Breast epithelium (tissue), 4 donors: Measurements from ENCODE around the gene TXNL4A. TPM values are rescaled to one million over a fixed set of nuclear protein-coding genes. Genes with fewer than 3 reads are reported as not detected.

Experiments used
- DNase-seq, 2 donors: peaks; one replicate each; pipeline ENCODE4 v3.0.0-alpha.2; 2019; ENCODE audit warnings: low spot score in 2 of 2
- H3K27ac ChIP-seq, 2 donors: fragments of 200-600 bp; sonication (generic) in 1 of 2; one replicate each; pipeline ENCODE4 v1.5.1; 2016 to 2019; ENCODE audit warnings: mild to moderate bottlenecking in 1 of 2
- H3K27me3 ChIP-seq, 2 donors: fragments of 200-600 bp; sonication (generic) in 1 of 2; one replicate each; pipeline versions ENCODE4 v1.5.1 to v1.6.0; 2017 to 2019; ENCODE audit warnings: control low read depth in 1 of 2, mild to moderate bottlenecking in 1 of 2
- H3K36me3 ChIP-seq: fragments of 200-600 bp; one replicate; pipeline ENCODE4 v1.5.1; 2019
- H3K4me1 ChIP-seq, 2 donors: fragments of 200-600 bp; sonication (generic); one replicate each; pipeline ENCODE4 v1.5.1; 2016 to 2019; ENCODE audit warnings: control low read depth in 1 of 2
- H3K4me3 ChIP-seq, 3 donors: fragments of 200-600 bp; sonication (generic); 1 replicate in 2 of 3; 2 replicates in 1 of 3; pipeline ENCODE4 v1.5.1; 2016 to 2019; ENCODE audit warnings: mild to moderate bottlenecking in 3 of 3, moderate library complexity in 2 of 3
- H3K9me3 ChIP-seq, 2 donors: fragments of 200-600 bp; sonication (generic) in 1 of 2; one replicate each; pipeline ENCODE4 v1.5.1; 2016 to 2019; ENCODE audit warnings: control low read depth in 1 of 2
- POLR2A ChIP-seq: fragments of 450-650 bp; IDR thresholded peaks from one replicate; pipeline ENCODE4 v1.6.1; 2016; ENCODE audit warnings: antibody characterized with exemption, mild to moderate bottlenecking, moderate library complexity
- POLR2AphosphoS5 ChIP-seq, 3 donors: sonication (generic); formaldehyde crosslinking; IDR thresholded peaks; one replicate each; pipeline ENCODE4 v1.6.1; 2017; ENCODE audit warnings: antibody characterized with exemption in 3 of 3
- intact Hi-C: fragments of 100-400 bp; cut with DNase I; formaldehyde crosslinking; loops from one replicate; pipeline ENCODE4 v1.15.1; 2023; ENCODE audit warnings: low total_unique reads
- total RNA-seq, 3 donors: library from RNA; depleted of rRNA; stranded (reverse); fragments of >200 nt; gene quantifications; one replicate each; pipeline ENCODE4 v1.1.0, GENCODE V29; 2016
- TF ChIP-seq, protein P1 (sequence below), 3 donors: fragments of 450-650 bp; IDR thresholded peaks; one replicate each; pipeline ENCODE4 v1.5.1; 2016 to 2017; ENCODE audit warnings: antibody characterized with exemption in 3 of 3, mild to moderate bottlenecking in 3 of 3, moderate library complexity in 3 of 3

TXNL4A gene
- total RNA-seq, 3 donors from 2014 or later = 21.4 to 39.2 (median 23.9) TPM

DNA sequence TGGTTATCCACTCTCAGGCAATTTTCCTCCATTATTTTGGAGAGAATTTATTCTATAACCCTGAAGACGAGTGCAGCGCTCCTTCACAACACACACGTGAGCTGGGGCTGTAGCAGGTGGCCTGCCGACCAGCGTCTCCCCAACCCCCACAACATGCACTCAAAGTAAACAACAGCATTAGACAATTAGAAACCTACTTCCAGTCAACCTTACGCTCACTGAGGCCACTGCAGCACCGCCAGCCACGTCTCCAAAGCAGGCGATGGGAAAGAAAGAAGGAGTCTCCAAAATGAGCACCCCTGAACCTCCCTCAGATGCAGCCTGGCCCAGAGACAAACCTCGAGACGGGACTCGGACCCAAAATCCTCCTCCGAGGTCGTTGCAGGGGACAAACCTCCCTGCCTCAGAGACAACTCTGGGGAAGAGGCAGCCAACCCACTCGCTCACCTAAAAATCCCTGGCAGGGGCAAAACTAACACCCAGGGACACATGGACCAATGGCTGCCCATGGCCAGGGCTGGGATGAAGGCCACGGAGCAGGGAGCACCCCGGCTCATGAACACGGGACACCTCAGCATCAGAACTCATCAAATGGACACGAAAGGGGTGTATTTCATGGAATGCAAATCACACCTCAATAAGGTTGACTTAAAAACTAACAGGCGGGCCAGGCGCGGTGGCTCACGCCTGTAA, 39.5 kb downstream of the TXNL4A start:
- DNase-seq = peak in 1 of 2 donors; percentile 39
- Histone ChIP-seq H3K4me3 (peak overlapping the region in 2 of 3 donors; percentile 81 to 97), H3K4me1 (peaks cover 0 to 20% of the 10 kb centered on the region in 2 donors), H3K36me3 (no peaks in the 10 kb centered on the region), H3K27me3 (no peaks in the 10 kb centered on the region), H3K27ac (peak overlapping the region; percentile 91 to 95), H3K9me3 (no peaks in the 10 kb centered on the region)
- TF ChIP-seq, protein P1, sequence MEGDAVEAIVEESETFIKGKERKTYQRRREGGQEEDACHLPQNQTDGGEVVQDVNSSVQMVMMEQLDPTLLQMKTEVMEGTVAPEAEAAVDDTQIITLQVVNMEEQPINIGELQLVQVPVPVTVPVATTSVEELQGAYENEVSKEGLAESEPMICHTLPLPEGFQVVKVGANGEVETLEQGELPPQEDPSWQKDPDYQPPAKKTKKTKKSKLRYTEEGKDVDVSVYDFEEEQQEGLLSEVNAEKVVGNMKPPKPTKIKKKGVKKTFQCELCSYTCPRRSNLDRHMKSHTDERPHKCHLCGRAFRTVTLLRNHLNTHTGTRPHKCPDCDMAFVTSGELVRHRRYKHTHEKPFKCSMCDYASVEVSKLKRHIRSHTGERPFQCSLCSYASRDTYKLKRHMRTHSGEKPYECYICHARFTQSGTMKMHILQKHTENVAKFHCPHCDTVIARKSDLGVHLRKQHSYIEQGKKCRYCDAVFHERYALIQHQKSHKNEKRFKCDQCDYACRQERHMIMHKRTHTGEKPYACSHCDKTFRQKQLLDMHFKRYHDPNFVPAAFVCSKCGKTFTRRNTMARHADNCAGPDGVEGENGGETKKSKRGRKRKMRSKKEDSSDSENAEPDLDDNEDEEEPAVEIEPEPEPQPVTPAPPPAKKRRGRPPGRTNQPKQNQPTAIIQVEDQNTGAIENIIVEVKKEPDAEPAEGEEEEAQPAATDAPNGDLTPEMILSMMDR (IDR thresholded peaks at IDR 0.05) = no peak
- TF ChIP-seq POLR2A (no peak), POLR2AphosphoS5 (IDR thresholded peaks at IDR 0.05) (no peak)
- intact Hi-C loops = no loop called here

- Histone ChIP-seq H3K4me1 (peaks cover 0 to 20% of the 10 kb centered on the region in 2 donors), H3K27me3 (no peaks in the 10 kb centered on the region), H3K4me3 (no peak overlapping the region), H3K27ac (peak overlapping the region; percentile 61 to 91), H3K36me3 (no peaks in the 10 kb centered on the region), H3K9me3 (no peaks in the 10 kb centered on the region)
- DNase-seq = peak in 1 of 2 donors; percentile 45
- TF ChIP-seq, protein P1 (IDR thresholded peaks at IDR 0.05) = no peak
- TF ChIP-seq POLR2AphosphoS5 (IDR thresholded peaks at IDR 0.05) (no peak), POLR2A (no peak)
- intact Hi-C loops = no loop called here
Measured at GRCh38 chr18:79947881-79948610, 40.3 kb downstream of the TXNL4A start.

DNA sequence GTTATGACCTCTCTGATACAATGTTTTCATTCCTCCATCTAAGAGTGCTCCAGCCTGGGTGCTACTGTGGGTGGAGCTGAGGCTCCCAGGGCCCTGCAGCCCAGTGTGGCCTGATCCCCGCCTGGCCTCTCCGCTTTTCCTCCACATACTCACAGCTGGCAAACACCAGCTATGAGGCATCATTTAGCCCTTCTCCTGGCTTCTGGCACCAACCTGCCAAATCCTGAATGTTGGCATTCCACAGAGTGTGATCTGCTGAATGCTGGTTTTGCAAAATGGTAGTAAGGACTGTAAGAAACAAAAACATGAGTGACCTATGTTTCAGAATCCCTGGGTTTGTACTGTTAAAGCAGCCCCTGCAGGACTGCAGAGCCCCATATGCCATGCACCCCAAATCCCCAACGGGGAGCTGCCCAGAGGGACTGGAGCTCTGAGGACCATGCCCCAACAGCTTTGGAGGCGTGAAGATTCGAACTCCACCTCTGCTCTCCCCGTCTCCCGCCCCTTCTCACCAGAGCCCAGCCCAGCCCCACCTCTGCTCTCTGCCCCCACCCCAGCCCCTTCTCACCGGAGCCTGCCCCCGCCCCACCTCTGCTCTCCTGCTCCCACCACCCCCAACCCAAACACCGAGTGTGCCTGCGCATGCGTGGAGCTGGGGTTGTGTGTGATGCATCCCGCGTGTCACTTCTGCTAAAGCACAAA, 41.2 kb downstream of the TXNL4A start:
- intact Hi-C loops = no loop called here
- peaks cover 0 to 20% of the 10 kb centered on the region in 2 donors for H3K4me1 ChIP-seq

DNA sequence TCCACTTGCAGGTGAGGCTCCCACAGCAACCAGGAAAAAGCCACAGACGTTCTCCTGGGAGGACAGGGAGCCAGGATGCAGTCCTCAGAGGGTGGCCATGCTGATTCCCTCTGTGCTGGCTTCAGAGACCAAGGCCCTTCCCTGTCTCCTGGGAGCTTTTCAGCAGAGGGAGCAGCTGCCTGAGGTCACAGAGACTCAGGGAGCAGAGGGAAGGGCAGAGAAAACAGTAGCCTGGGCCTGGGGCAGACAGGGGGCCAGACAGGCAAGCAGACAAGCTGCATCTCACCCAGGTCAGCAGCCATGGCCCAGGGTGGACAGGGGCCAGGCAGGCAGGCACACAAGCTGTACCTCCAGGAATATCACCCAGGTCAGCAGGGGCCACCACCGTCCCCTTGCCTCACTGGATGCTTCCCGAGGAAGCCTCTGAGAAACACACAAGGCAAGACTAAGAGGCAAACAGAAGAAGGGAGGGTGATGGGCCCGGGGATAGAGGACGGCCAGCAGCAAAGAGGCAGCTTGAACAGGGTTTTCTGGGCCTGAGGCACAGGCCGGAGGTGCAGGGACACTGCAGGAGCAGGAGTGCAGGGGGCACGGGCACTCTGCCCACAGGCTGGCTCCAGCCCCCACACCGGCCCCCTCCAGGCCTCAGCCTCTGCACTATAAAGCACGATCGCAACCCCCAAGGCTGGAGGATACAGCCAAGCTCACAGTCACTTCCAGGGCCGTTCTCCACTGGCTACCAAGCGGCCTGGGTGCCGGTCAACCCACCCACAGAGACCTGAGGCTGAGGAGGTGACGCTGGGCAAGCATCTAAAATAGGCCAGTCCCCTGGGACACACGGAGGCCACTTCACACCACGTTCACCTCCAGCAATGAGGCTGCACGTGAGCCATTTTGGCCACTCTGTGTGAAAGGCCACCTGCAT, 43.0 kb downstream of the TXNL4A start:
- intact Hi-C loops = no loop called here
- no peaks in the 10 kb centered on the region for H3K36me3 ChIP-seq
- DNase-seq = peak in 1 of 2 donors; percentile 33
- no peaks in the 10 kb centered on the region for H3K27me3 ChIP-seq
- H3K4me1 ChIP-seq = peaks cover 0 to 20% of the 10 kb centered on the region in 2 donors
- H3K4me3 ChIP-seq = peak overlapping the region in 1 of 3 donors; percentile 13
- H3K27ac ChIP-seq = peak overlapping the region; percentile 5 to 82
- TF ChIP-seq POLR2A (no peak), POLR2AphosphoS5 (IDR thresholded peaks at IDR 0.05) (no peak)
- TF ChIP-seq, protein P1 (IDR thresholded peaks at IDR 0.05) = no peak
- no peaks in the 10 kb centered on the region for H3K9me3 ChIP-seq

More for the DNA sequence above, 41.2 kb downstream of the TXNL4A start:
- no peaks in the 10 kb centered on the region for H3K9me3 ChIP-seq
- no peaks in the 10 kb centered on the region for H3K36me3 ChIP-seq
- peak overlapping the region; percentile 61 to 91 for H3K27ac ChIP-seq
- H3K4me3 ChIP-seq = no peak overlapping the region
- peak; percentile 54 to 77 for DNase-seq
- H3K27me3 ChIP-seq = no peaks in the 10 kb centered on the region
- TF ChIP-seq POLR2A (no peak), POLR2AphosphoS5 (IDR thresholded peaks at IDR 0.05) (peak in 1 of 3 donors; percentile 56)

- TF ChIP-seq POLR2A = no peak
- TF ChIP-seq, protein P1 (IDR thresholded peaks at IDR 0.05) = no peak
- TF ChIP-seq POLR2AphosphoS5 (IDR thresholded peaks at IDR 0.05) = no peak
- H3K9me3 ChIP-seq = no peaks in the 10 kb centered on the region
- DNase-seq = no peak
- H3K27me3 ChIP-seq = no peaks in the 10 kb centered on the region
- peaks cover 0 to 16% of the 10 kb centered on the region in 2 donors for H3K4me1 ChIP-seq
- intact Hi-C loops = no loop called here
- peak overlapping the region; percentile 12 to 82 for H3K27ac ChIP-seq
- no peaks in the 10 kb centered on the region for H3K36me3 ChIP-seq
- no peak overlapping the region for H3K4me3 ChIP-seq
Measured at GRCh38 chr18:79944746-79945117, 43.6 kb downstream of the TXNL4A start.
